GM12873 (cell line): ENCODE results near the gene MTMR11.

Experiments used
- CTCF ChIP-seq: IDR thresholded peaks from 2 replicates; pipeline ENCODE4 v1.5.1; 2012; ENCODE audit warnings: low read depth, mild to moderate bottlenecking, moderate library complexity, low read length, control low read depth; ENCODE audit not compliant: insufficient read depth; ENCODE audit errors: missing control alignments

The MTMR11 gene

GRCh38 chr1:149915429-149916192, 21.1 kb downstream of the MTMR11 start:
- TF ChIP-seq CTCF: no peak

- no peak for TF ChIP-seq CTCF
Observed at GRCh38 chr1:149914545-149914944, 22.1 kb downstream of the MTMR11 start.

- no peak for TF ChIP-seq CTCF
Observed at GRCh38 chr1:149906570-149907075, 30.1 kb downstream of the MTMR11 start.

GRCh38 chr1:149903836-149904491, 32.7 kb downstream of the MTMR11 start:
- no peak for TF ChIP-seq CTCF

GRCh38 chr1:149899460-149900284, 37.0 kb downstream of the MTMR11 start, which contains the start of gene BOLA1:
Gene BOLA1, plus strand, starts transcription at chr1:149899568. Its CDS starts 492 bp downstream, at chr1:149900060.
- no peak for TF ChIP-seq CTCF

GRCh38 chr1:149896575-149896974, 40.1 kb downstream of the MTMR11 start:
- TF ChIP-seq CTCF: no peak

- no peak for TF ChIP-seq CTCF
Observed at GRCh38 chr1:149888999-149889289, 47.7 kb downstream of the MTMR11 start.
